ENCODE measurements around the gene ZBTB17. TPM values are rescaled to one million over a fixed set of nuclear protein-coding genes. Genes with fewer than 3 reads are reported as not detected.
"Not testable (repeated sequence)": the region's sequence is repeated elsewhere in the genome, so short reads cannot be mapped to it uniquely, and the experiment has no call there.

Gene ZBTB17
- total and polyA plus RNA-seq, 5 donors: 22.1 to 27.0 (median 23.5) TPM

DNA sequence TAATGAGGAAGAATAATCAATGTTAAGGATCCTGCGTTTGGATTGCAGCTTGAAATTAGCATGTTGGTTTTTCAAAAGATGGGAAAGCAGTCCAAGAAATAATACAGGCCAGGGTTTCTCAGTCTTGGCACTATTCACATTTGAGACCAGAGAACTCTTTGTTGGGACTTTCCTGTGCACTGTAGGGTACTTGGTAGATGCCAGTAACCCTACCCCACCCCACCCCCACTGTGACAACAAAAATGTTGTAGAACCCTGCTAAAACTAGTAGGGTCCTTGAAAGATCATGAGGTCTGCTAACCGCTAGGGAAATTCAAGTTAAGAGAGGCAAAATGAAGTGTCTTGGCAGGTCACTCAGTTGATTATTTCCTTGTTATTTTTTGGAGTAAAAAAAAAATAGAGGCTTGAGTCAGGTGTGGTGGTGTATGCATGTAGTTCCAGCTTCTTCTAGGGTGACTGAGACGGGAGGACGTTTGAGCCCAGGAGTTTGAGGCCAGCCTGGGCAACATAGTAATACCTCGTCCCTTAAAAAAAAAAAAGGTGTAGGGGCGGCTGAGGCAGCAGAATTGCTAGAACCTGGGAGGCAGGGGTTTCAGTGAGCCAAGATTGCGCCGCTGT, 75.1 kb downstream of the ZBTB17 start:
- 75% methylated on average over 8 of the region's 8 CpGs for WGBS
- ATAC-seq (no peak), DNase-seq (no peak)
- Histone ChIP-seq H3K27me3 (ENCODE audit: control insufficient read depth, insufficient read depth) (no peaks in the 10 kb centered on the region), H3K9me3 (ENCODE audit: control insufficient read depth, low read length) (no peaks in the 10 kb centered on the region), H3K27ac (ENCODE audit: low read length) (no peak overlapping the region), H3K4me3 (ENCODE audit: low read length) (no peak overlapping the region), H3K4me1 (ENCODE audit: control insufficient read depth, insufficient read depth, low read length) (peaks cover 6% of the 10 kb centered on the region)
- intact Hi-C loops (cut with DNase I): no loop called here

DNA sequence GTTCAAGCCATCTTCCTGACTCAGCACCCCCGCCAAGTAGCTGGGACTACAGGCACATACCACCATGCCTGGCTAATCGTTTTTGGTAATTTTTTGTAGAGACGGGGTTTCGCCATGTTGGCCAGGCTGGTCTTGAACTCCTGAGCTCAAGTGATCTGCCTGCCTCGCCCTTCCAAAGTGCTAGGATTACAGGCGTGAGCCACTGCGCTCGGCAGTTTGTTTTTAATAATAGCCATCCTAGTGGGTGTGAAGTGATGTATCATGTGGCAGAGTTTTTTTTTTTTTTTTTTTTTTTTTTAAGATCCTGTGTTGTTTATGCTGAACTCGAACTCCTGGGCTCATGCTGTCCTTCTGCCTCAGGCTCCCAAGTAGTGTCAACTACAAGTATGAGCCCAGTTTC, 76.6 kb downstream of the ZBTB17 start:
- ATAC-seq: peak in 1 of 2 donors; percentile 28

DNA sequence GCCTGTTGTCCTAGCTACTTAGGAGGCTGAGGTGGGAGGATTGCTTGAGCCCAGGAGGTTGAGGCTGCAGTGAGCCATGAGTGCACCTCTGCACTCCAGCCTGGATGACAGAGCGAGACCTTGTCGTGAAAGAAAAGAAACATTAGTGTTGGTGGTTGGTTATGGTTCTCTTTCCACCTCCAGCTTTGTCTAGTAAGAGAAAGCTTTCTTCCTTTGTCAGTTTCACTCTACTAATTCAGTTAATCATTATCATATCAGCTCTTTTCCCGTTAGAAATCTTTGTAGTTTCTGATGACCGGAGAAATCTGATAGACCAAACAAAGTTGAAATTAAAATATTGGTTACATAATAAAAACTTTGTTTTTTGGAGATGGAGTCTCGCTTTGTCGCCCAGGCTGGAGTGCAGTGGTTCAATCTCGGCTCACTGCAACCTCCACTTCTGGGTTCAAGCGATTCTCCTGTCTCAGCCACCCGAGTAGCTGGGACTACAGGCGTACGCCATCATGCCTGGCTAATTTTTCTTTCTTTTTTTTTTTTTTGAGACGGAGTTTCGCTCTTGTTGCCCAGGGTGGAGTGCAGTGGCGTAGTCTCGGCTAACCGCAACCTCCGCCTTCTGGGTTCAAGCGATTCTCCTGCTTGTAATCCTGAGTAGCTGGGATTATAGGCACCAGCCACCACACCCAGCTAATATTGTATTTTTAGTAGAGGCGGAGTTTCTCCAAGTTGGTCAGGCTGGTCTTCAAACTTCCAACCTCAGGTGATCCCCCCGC, 78.9 kb downstream of the ZBTB17 start:
- H3K4me1 ChIP-seq (ENCODE audit: control insufficient read depth, insufficient read depth, low read length); DNase-seq; intact Hi-C loops (cut with DNase I); H3K27ac ChIP-seq (ENCODE audit: low read length); H3K4me3 ChIP-seq (ENCODE audit: low read length); H3K27me3 ChIP-seq (ENCODE audit: control insufficient read depth, insufficient read depth); ATAC-seq; H3K9me3 ChIP-seq (ENCODE audit: control insufficient read depth, low read length): not testable (repeated sequence)
- WGBS: 97% methylated on average over 20 of the region's 20 CpGs

More for the DNA sequence above, 76.6 kb downstream of the ZBTB17 start:
- intact Hi-C loops (cut with DNase I): no loop called here
- Histone ChIP-seq H3K4me3 (ENCODE audit: low read length) (no peak overlapping the region), H3K4me1 (ENCODE audit: control insufficient read depth, insufficient read depth, low read length) (peaks cover 6% of the 10 kb centered on the region), H3K27ac (ENCODE audit: low read length) (peak overlapping the region; percentile 48), H3K9me3 (ENCODE audit: control insufficient read depth, low read length) (no peaks in the 10 kb centered on the region), H3K27me3 (ENCODE audit: control insufficient read depth, insufficient read depth) (no peaks in the 10 kb centered on the region)
- no peak for DNase-seq
- 77% methylated on average over 9 of the region's 9 CpGs for WGBS

DNA sequence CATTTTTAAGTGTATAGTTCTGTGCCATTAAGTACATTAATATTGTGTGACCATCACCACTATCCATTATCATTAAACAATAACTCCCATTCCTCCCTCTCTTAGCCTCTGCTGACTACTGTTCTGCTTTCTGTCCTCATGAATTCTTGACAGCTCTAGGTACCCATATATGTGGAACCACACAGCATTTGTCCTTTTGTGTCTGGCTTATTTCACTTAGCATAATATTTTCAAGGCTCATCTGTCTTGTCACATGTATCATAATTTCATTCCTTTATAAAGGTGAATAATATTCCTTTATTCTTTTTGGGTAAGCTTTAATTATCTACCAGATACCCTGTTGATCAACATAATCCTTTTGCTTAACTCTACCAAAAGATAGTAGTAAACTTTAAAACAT, 80.7 kb downstream of the ZBTB17 start:
- Histone ChIP-seq H3K4me1 (ENCODE audit: control insufficient read depth, insufficient read depth, low read length) (peaks cover 7% of the 10 kb centered on the region), H3K27me3 (ENCODE audit: control insufficient read depth, insufficient read depth) (no peaks in the 10 kb centered on the region), H3K27ac (ENCODE audit: low read length) (no peak overlapping the region), H3K9me3 (ENCODE audit: control insufficient read depth, low read length) (no peaks in the 10 kb centered on the region), H3K4me3 (ENCODE audit: low read length) (no peak overlapping the region)
- intact Hi-C loops (cut with DNase I): no loop called here
- no peak for DNase-seq
- ATAC-seq: no peak

DNA sequence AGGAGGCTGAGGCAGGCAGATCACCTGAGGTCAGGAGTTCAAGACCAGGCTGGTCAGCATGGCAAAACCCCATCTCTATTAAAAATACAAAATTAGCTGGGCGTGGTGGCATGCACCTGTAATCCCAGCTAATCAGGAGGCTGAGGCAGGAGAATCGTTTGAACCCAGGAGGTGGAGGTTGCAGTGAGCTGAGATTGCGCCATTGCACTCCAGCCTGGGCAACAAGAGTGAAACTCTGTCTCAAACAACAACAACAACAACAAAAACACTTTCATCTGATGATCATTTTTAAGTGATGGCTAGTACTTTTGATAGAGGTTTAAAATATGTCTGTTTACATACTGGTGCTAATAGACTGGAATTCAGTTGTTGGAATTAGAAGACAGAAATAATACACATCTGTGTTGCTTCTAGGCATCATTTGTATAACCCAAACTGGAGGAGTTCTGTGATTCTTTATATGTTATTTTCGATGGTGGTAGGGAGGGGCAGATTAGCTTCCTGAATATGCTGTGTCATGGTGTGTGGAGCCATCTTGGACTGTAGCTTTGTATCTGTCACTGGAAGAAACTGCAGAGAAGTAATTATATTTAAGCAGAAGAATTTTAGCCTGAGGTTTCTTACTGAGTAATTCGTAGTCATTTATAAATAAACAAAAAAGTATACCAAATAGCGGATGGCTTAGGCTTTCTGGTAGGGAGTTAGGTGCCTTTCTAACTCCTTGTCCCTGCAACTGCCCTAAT, 82.9 kb downstream of the ZBTB17 start:
- WGBS: 78% methylated on average over 6 of the region's 6 CpGs
- DNase-seq; H3K27ac ChIP-seq (ENCODE audit: low read length); intact Hi-C loops (cut with DNase I); H3K4me1 ChIP-seq (ENCODE audit: control insufficient read depth, insufficient read depth, low read length); H3K27me3 ChIP-seq (ENCODE audit: control insufficient read depth, insufficient read depth); H3K9me3 ChIP-seq (ENCODE audit: control insufficient read depth, low read length); H3K4me3 ChIP-seq (ENCODE audit: low read length): not testable (repeated sequence)
- peak; percentile 48 to 50 for ATAC-seq

Other genes with a start within 250 kb of the ZBTB17 start
- 1 to 10 TPM; 3.0 to 4.4 (median 3.3) TPM for gene SLC25A34, start 239.8 kb downstream of the ZBTB17 start, total RNA-seq
- gene SLC25A34, start 239.8 kb downstream of the ZBTB17 start, polyA plus RNA-seq: 8.1 TPM
- gene TMEM82, start 233.6 kb downstream of the ZBTB17 start, total RNA-seq: not detected
- not detected for gene TMEM82, start 233.6 kb downstream of the ZBTB17 start, polyA plus RNA-seq
- 100 to 1,000 TPM in 1 of 4 donors, 10 to 100 TPM in 3; 83.6 to 112 (median 94.6) TPM for gene FBLIM1, start 217.3 kb downstream of the ZBTB17 start, total RNA-seq
- 95.0 TPM for gene FBLIM1, start 217.3 kb downstream of the ZBTB17 start, polyA plus RNA-seq
- gene UQCRHL, start 168.5 kb downstream of the ZBTB17 start, total RNA-seq: 1 to 10 TPM; 3.3 to 4.0 (median 3.5) TPM
- 11.7 TPM for gene UQCRHL, start 168.5 kb downstream of the ZBTB17 start, polyA plus RNA-seq
- gene SPEN, start 128.4 kb downstream of the ZBTB17 start, total RNA-seq: 10 to 100 TPM; 25.9 to 34.2 (median 31.9) TPM
- 15.2 TPM for gene SPEN, start 128.4 kb downstream of the ZBTB17 start, polyA plus RNA-seq
- under 1 TPM in 3 of 4 donors, not detected in 1; 0.09 to 0.37 (median 0.14) TPM for gene SRARP, start 28.1 kb upstream of the ZBTB17 start, total RNA-seq
- gene SRARP, start 28.1 kb upstream of the ZBTB17 start, polyA plus RNA-seq: 0.77 TPM
- 1,000 to 10,000 TPM; 2,213 to 3,018 (median 2,419) TPM for gene HSPB7, start 41.9 kb upstream of the ZBTB17 start, total RNA-seq
- 3,985 TPM for gene HSPB7, start 41.9 kb upstream of the ZBTB17 start, polyA plus RNA-seq
- gene CLCNKA, start 45.9 kb upstream of the ZBTB17 start, total RNA-seq: under 1 TPM; 0.31 to 0.93 (median 0.64) TPM
- 0.52 TPM for gene CLCNKA, start 45.9 kb upstream of the ZBTB17 start, polyA plus RNA-seq
- gene CLCNKB, start 67.7 kb upstream of the ZBTB17 start, total RNA-seq: 1 to 10 TPM; 1.9 to 4.7 (median 4.1) TPM
- gene CLCNKB, start 67.7 kb upstream of the ZBTB17 start, polyA plus RNA-seq: 3.4 TPM
- 1 to 10 TPM; 2.6 to 6.1 (median 4.5) TPM for gene FAM131C, start 97.5 kb upstream of the ZBTB17 start, total RNA-seq
- 11.5 TPM for gene FAM131C, start 97.5 kb upstream of the ZBTB17 start, polyA plus RNA-seq
- gene EPHA2, start 180.0 kb upstream of the ZBTB17 start, total RNA-seq: 10 to 100 TPM in 2 of 4 donors, 1 to 10 TPM in 2; 6.4 to 15.7 (median 9.8) TPM
- gene EPHA2, start 180.0 kb upstream of the ZBTB17 start, polyA plus RNA-seq: 8.6 TPM
- gene ARHGEF19, start 236.6 kb upstream of the ZBTB17 start, total RNA-seq: 1 to 10 TPM; 2.2 to 4.3 (median 3.2) TPM
- 2.7 TPM for gene ARHGEF19, start 236.6 kb upstream of the ZBTB17 start, polyA plus RNA-seq